Activated T-cell treated with anti-CD3 and anti-CD28 coated beads, Interleukin-2, amount 50 U/mL, for 1 hour (primary cell): Measurements from ENCODE around the gene POLA2.
"Not testable (repeated sequence)": the region's sequence is repeated elsewhere in the genome, so short reads cannot be mapped to it uniquely, and the experiment has no call there.

Experiments
- DNase-seq: peaks from one replicate; pipeline ENCODE4 v3.0.0-alpha.2; 2020

POLA2 gene

GRCh38 chr11:65310215-65310614, 48.5 kb downstream of the POLA2 start:
- DNase-seq: no peak

- no peak for DNase-seq
Observed at GRCh38 chr11:65310736-65311135, 49.0 kb downstream of the POLA2 start.

GRCh38 chr11:65311170-65311678, 49.5 kb downstream of the POLA2 start:
- DNase-seq: no peak

DNA sequence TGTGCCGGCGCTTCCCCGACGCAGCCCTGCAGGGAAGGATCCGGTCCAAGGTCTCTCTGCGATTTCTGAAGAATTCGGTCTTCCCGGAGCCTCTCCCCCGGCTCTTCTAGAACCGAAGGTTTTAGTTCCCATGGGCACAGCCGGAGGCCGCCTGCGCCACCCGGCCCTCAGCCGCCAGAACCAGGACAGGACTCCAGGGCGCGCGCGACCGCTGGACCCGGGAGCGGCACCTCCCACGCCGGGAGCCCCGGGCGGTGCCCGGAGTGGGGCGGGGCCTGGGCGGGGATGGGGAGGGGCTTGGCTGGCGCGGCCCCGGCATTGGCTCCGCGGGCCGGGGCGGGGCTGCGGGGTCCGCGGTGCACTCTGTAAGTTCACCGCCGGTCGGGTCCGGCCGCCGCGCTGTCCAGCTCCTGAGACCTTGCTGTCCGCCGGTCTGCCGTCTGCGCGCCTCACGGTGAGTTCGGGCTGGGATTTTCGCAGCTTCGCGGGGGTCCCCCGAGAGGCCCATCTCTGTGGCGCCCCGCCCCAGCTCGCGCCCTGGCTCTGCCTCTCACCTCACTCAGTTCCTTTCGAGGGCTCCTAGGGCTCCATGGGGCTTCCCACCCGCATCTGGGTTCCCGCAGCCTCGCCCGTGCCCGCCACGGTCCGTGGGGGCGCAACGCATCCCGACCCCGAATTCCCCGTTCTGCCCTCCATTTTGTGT, 52.9 kb downstream of the POLA2 start, which contains the start of gene CDC42EP2:
CDC42EP2 (plus strand) TSS at position 366 of the 703 bp plus-strand sequence. CDS start 6,033 bp downstream, outside the sequence.
- peak; percentile 85 for DNase-seq

- DNase-seq: peak; percentile 84
Observed at GRCh38 chr11:65315204-65315865, 53.6 kb downstream of the POLA2 start.

DNA sequence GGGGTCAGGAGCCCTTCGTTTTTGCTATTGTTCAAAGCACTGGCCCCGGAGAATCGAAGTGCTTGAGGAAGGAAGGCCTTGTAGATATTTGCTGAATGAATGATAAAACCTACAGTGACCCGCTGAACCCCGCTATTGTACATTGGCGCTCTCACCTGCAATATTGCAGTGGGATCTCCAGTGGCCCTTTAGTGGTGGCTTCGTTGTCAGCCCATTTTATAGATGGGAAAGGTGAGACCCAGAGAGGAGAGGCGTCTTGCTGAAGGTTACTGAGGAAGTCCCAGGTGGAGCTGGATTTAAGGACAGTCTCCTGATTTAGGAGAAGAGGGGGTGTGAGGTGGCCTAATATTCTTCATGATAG, 54.1 kb downstream of the POLA2 start:
- DNase-seq: no peak

DNA sequence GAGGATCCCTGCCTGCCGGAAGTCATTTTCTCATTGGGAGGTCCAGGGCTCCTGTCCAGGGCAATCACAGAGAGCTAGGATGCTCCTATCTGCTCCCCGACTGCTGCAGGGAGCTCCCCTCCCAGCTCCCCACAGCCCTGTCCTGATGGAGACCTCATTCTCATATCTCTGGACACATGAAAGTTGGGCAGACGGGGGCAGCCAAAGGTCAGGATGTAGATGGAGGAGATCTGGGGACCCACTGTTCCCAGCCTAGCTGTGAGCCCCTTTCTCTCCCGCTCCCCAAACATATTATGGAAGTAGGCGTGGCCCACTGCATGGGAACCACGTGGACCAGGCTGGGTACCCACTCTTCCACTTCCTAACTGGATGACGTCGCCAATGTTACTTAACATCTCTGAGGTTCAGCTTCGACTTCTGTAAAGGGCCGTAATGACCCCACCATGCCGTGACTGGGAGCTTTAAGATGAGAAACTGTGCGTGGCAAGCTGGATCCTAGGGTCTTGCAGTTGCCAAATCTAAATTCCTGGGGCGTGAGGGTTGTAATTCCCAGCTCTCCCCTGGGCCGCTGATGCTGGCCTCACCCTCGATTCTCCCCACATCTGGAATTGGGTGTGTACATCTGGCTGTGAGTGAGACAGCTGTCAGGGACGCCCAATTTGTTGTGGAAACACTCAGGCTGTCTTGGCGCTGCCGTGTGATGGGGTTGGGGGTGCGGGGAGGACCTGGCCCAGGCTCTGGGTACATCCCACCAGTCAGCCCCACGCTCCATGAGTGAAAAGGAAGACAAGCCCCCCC, 54.7 kb downstream of the POLA2 start:
- DNase-seq: no peak

DNA sequence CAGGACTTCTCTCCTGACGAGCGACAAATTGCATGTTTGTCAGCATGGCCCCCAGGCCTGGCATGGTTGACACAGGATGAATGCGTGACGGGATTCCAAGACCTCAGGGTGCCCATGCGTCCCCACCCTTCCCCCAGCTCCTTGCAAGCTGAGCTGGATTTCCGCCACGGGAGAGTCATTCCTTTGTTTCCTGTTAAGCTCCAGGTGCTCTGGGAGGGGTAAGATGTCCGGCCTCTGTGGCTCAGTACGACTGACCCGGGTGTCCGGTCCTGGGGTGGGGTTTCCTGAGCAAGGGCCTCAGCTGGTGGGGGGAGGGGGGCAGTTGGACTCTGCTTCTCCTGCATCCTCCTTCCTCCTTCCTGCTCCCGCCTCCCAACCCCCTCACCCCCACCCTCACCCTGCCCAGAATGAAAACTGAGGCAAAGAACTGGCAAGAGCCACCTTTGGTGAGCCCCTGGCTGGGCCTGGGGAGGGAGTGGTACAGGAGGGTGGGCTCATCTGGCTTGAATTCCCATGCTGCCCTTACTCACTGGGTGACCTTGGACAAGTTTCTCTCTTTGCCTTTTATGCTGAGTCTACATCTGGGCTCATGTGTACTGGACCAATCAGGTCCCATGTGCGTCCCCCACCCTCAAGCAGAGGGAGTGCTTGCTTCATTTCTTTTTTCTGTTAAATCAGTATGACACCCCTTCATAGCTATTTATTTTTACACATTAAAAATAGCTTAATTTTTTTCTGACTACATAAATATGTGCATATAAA, 55.4 kb downstream of the POLA2 start:
- no peak for DNase-seq

- DNase-seq: no peak
Observed at GRCh38 chr11:65320386-65321075, 58.8 kb downstream of the POLA2 start.

- no peak for DNase-seq
Observed at GRCh38 chr11:65321076-65321475, 59.3 kb downstream of the POLA2 start.

- DNase-seq: no peak
Observed at GRCh38 chr11:65321828-65322485, 60.2 kb downstream of the POLA2 start.

GRCh38 chr11:65323813-65324212, 62.1 kb downstream of the POLA2 start:
- no peak for DNase-seq

DNA sequence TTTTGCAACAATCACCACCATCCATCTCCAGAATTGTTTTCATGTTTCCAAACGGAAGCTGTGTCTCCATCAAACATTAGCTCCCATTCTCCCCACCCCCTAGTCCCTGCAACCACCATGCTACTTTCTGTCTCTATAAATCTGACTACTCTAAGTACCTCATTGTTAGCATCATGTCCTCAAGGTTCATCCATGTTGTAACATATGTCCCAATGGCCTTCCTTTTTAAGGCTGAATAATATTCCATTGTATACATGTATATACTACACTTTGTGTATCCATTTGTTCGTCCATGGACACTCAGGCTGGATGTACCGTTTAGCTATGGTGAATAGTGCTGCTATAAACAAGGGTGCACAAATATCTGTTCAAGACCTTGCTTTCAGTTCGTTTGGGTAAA, 63.7 kb downstream of the POLA2 start:
- DNase-seq: no peak

DNA sequence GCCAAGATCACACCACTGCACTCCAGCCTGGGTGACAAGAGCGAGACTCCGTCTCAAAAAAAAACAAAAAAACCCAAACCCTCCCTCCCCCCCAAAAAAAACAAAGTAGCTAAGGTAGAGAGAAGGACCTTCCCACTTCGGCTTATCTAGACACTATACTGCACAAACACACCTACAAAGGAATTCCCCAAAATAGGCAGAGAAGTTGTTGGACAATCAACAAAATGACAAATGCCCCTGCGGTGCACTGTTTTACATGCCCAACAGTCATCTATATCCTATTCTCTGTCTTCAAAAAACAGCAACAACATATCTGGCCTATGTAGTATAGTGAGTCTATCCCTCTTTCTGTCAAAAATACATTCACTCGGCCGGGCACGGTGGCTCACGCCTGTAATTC, 65.3 kb downstream of the POLA2 start:
- DNase-seq: no peak

- DNase-seq: no peak
Observed at GRCh38 chr11:65329478-65329877, 67.7 kb downstream of the POLA2 start.

DNA sequence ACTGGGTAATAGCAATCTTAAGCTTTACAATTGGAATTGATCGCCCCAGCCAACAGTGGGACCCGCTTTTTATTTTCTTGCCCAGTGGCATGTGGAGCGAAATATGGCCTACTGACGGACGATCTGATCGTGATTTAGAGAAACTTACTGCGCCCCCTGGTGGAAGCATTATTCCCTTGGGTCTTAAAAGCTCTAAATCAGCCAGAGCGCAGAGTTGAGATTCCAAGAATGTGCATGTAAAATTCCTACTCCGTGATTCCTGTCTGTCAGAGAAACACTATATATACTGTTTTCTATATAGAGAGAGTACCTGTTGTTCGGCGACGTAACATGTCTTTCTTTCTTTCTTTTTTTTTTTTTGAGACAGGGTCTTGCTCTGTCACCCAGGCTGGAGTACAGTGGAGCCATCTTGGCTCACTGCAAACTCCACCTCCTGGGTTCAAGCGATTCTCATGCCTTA, 68.2 kb downstream of the POLA2 start:
- peak; percentile 66 for DNase-seq

DNA sequence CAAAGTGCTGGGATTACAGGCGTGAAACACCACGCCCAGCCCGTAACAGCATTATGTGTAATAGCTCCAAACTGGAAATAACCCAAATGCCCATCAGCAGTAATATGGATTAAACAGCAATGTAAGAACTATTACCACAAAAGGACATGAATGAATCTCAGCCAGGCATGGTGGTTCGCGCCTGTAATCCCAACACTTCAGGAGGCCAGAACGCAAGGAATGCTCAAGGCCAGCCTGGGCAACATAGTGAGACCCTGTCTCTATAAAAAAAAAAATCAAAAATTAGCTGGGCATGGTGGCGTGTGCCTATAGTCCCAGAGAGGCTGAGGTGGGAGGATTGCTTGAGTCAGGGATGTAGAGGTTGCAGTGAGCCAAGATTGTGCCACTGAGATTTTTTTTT, 68.8 kb downstream of the POLA2 start:
- no peak for DNase-seq

DNA sequence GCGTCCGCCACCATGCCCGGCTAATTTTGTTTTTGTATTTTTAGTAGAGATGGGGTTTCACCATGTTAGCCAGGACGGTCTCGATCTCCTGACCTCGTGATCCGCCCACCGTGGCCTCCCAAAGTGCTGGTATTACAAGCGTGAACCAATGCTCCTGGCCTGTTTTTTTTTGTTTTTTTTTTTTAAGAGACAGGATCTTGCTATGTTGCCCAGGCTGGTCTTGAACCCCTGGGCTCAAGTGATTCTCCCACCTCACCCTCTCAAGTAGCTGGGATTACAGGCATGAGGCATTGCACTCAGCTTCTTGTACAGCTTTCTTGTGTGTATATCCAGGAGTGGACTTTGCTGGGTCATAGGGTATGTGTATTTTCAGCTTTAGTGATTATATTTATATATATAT, 70.8 kb downstream of the POLA2 start:
- not testable (repeated sequence) for DNase-seq

DNA sequence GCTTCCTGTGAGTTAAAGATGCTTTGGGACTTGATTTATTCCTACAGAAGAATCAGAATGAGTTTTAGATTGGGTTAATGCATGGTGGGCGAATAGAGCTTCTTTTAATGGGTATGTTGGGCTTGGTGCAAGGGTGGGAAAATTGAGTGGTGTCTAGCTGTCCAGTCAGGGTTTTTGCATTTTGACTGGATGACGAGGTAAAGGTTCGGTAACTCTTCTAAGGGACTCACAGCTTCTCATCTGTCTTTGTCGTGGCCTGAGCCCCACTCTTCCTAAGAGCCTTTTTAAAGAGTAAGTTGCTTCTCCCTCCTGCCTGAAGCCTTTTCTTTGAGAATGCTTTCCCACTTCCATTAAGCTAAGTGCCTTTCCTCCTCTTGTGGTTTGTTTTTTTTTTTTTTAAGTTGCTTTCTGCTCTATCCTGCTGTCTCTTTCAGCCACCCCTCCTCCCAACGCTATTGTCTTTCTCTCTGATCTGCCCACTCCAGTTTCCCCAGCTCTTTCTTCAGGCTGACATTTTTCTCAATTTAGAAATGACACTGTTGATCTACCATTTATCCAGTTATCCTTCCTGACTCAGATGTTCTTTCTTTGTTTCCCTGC, 73.0 kb downstream of the POLA2 start:
- no peak for DNase-seq

- no peak for DNase-seq
Observed at GRCh38 chr11:65338676-65339075, 76.9 kb downstream of the POLA2 start.

GRCh38 chr11:65340226-65340625, 78.5 kb downstream of the POLA2 start:
- no peak for DNase-seq
